Measurements from ENCODE around the gene SLC7A5. TPM values are rescaled to one million over a fixed set of nuclear protein-coding genes. Genes with fewer than 3 reads are reported as not detected.

SLC7A5 gene
- total RNA-seq, 2 donors from 2014 or later: 3.3 to 232 TPM

DNA sequence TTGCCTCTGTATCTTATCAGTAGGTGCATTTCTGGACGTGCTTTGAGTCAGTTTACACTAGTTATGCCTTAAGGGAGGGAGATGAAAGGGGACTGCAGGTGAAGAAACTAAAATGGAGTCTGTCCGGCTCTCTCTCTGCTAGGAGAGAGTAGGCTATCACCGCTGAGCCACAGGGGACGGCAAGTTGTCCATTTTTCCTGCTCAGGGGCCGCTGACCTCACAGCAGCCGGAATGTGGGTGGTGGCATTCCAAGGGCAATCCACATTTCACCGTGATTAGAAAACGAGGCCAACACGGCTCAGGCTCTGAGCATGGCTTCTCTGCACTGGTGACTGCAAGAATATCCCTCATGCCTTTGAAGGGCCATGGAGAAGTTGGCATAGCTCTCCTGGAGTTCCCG, 84.5 kb downstream of the SLC7A5 start:
- Histone ChIP-seq H3K36me3 (no peaks in the 10 kb centered on the region), H3K27me3 (replicated peaks; ENCODE audit: insufficient read depth) (no peaks in the 10 kb centered on the region), H3K4me1 (replicated peaks) (no peaks in the 10 kb centered on the region), H3K9me3 (no peaks in the 10 kb centered on the region), H3K4me3 (no peak overlapping the region), H3K27ac (no peak overlapping the region)
- WGBS: 66% methylated on average over 10 of the region's 10 CpGs
- intact Hi-C loops (cut with DNase I): no loop called here
- no peak for DNase-seq (ENCODE audit: low spot score)
- TF ChIP-seq, protein P1, sequence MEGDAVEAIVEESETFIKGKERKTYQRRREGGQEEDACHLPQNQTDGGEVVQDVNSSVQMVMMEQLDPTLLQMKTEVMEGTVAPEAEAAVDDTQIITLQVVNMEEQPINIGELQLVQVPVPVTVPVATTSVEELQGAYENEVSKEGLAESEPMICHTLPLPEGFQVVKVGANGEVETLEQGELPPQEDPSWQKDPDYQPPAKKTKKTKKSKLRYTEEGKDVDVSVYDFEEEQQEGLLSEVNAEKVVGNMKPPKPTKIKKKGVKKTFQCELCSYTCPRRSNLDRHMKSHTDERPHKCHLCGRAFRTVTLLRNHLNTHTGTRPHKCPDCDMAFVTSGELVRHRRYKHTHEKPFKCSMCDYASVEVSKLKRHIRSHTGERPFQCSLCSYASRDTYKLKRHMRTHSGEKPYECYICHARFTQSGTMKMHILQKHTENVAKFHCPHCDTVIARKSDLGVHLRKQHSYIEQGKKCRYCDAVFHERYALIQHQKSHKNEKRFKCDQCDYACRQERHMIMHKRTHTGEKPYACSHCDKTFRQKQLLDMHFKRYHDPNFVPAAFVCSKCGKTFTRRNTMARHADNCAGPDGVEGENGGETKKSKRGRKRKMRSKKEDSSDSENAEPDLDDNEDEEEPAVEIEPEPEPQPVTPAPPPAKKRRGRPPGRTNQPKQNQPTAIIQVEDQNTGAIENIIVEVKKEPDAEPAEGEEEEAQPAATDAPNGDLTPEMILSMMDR (IDR thresholded peaks at IDR 0.05): no peak
- TF ChIP-seq POLR2AphosphoS5 (IDR thresholded peaks at IDR 0.05): no peak
- no peak for TF ChIP-seq POLR2A (IDR thresholded peaks at IDR 0.05)

DNA sequence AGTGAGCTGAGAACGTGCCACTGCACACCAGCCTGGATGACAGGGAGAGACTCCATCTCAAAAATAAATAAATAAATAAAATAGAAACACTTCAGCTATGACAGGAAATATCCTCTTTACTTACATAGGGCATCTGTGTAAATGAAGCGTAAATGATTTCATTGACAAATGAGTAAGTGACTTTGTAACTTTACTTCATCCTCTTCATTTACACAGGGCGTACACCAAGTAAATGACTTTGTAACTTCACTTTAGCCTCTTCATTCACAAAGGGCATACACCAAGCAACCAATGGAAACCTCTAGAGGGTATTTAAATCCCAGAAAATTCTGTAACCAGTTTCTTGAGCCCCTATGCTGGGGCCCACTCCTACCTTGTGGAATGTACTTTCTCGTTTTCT, 87.3 kb downstream of the SLC7A5 start:
- intact Hi-C loops (cut with DNase I): no loop called here
- Histone ChIP-seq H3K9me3 (no peaks in the 10 kb centered on the region), H3K4me3 (no peak overlapping the region), H3K27ac (no peak overlapping the region), H3K36me3 (no peaks in the 10 kb centered on the region), H3K27me3 (replicated peaks; ENCODE audit: insufficient read depth) (no peaks in the 10 kb centered on the region), H3K4me1 (replicated peaks) (no peaks in the 10 kb centered on the region)
- no peak for TF ChIP-seq POLR2A (IDR thresholded peaks at IDR 0.05)
- no peak for TF ChIP-seq POLR2AphosphoS5 (IDR thresholded peaks at IDR 0.05)
- TF ChIP-seq, protein P1 (IDR thresholded peaks at IDR 0.05): no peak
- WGBS: 81% methylated on average over 4 of the region's 4 CpGs
- no peak for DNase-seq (ENCODE audit: low spot score)

DNA sequence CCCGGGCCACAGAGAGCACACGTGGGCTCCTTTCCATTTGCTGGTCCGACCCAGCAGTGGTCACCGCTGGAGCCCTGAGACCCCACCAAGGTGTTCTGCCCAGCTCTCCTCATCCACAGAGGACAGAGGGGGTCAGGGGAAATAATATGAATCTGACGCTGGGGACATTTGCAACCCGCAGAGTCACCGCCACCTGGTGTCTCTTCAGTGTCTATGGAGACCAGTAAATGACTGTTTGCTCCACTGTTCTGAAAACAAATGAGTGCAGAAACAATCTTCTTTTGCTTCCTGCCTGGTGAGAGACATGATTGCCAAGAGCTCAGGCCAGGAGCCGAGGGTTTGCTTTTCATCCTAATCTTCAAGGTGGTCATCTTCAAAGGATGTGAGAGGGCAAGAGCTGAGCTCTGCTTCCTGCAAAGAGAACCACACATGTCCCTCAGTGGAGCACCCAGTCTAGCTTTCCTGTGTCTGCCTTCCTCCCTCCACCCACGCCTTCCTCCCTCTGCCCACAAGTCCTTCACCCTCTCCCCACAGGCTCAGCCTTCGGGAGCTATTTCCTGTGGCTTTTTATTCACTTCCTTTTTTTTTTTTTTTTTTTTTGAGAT, 88.8 kb downstream of the SLC7A5 start:
- Histone ChIP-seq H3K36me3 (no peaks in the 10 kb centered on the region), H3K4me1 (replicated peaks) (no peaks in the 10 kb centered on the region), H3K27me3 (replicated peaks; ENCODE audit: insufficient read depth) (no peaks in the 10 kb centered on the region), H3K4me3 (no peak overlapping the region), H3K27ac (no peak overlapping the region), H3K9me3 (no peaks in the 10 kb centered on the region)
- WGBS: 82% methylated on average over 10 of the region's 10 CpGs
- intact Hi-C loops (cut with DNase I): loop anchor here (1.0 kb wide), 1 partner anchor 91 kb away; no protein-coding TSS in a partner anchor
- DNase-seq (ENCODE audit: low spot score): no peak
- TF ChIP-seq, protein P1 (IDR thresholded peaks at IDR 0.05): no peak
- TF ChIP-seq POLR2A (IDR thresholded peaks at IDR 0.05) (no peak), POLR2AphosphoS5 (IDR thresholded peaks at IDR 0.05) (no peak)

Small RNA genes within 50 kb of the gene (microRNA-seq; reads per million reads assigned to microRNA genes)
- gene MIR6775: not detected

Small RNA genes within 50 kb of the gene (small RNA-seq; reads per million reads assigned to genes)
- 0 to 0.10 reads per million in 2 donors for gene MIR6775

Other genes starting within 250 kb of the SLC7A5 start
- 10 to 100 TPM; 28.2 to 56.4 TPM for gene KLHDC4, start 103.5 kb downstream of the SLC7A5 start, total RNA-seq
- gene CA5A, start 67.0 kb upstream of the SLC7A5 start, total RNA-seq: not detected
- gene BANP, start 81.9 kb upstream of the SLC7A5 start, total RNA-seq: 10 to 100 TPM; 32.2 to 47.3 TPM

Measured in prostate gland (tissue), 2 donors.